GM12872 (cell line): ENCODE results near the gene CAPZB.

Experiments
- CTCF ChIP-seq: IDR thresholded peaks from 3 replicates; pipeline ENCODE4 v1.5.1; 2011; ENCODE audit warnings: low read depth, mild to moderate bottlenecking, low read length, moderate library complexity; ENCODE audit not compliant: insufficient read depth

Gene CAPZB

GRCh38 chr1:19488136-19488535 lies 2.8 kb upstream of the CAPZB start:
- no peak for TF ChIP-seq CTCF

GRCh38 chr1:19484798-19485361 lies 459 bp downstream of the CAPZB start:
- no peak for TF ChIP-seq CTCF

GRCh38 chr1:19484338-19484797 lies 971 bp downstream of the CAPZB start:
- no peak for TF ChIP-seq CTCF

- TF ChIP-seq CTCF, result no peak
Observed at GRCh38 chr1:19483691-19484090, 1.6 kb downstream of the CAPZB start.

- TF ChIP-seq CTCF, result no peak
Observed at GRCh38 chr1:19483261-19483660, 2.1 kb downstream of the CAPZB start.

GRCh38 chr1:19481826-19482398 lies 3.4 kb downstream of the CAPZB start:
- no peak for TF ChIP-seq CTCF

GRCh38 chr1:19480282-19480681 lies 5.1 kb downstream of the CAPZB start:
- no peak for TF ChIP-seq CTCF
